MCF 10A (cell line): ENCODE data around the gene PACRG. TPM values are rescaled to one million over a fixed set of nuclear protein-coding genes. Genes with fewer than 3 reads are reported as not detected.

ENCODE experiments used
- BruUV-seq: library from RNA; stranded (reverse); fragments of 400-500 nt; replicated peaks from 2 replicates; lab custom pipeline; 2021; lab: Mats Ljungman, UMichigan
- CTCF ChIA-PET: fragments of 300-600 bp; sonication (Branson Sonifier 250); formaldehyde crosslinking; extraction: SDS; loops from one replicate; lab custom pipeline; 2021; ENCODE audit warnings: antibody characterized with exemption, inconsistent platforms; lab: Yijun Ruan, JAX
- POLR2A ChIA-PET: fragments of 300-600, 350-650 bp; sonication (Branson Sonifier 250); formaldehyde crosslinking; extraction: SDS; loops from one replicate; lab custom pipeline; 2020; ENCODE audit warnings: antibody characterized with exemption, inconsistent platforms; lab: Yijun Ruan, JAX
- DNase-seq: peaks from one replicate; pipeline ENCODE4 v3.0.0-alpha.2; 2018; ENCODE audit not compliant: unreplicated experiment
- H3K27ac Mint-ChIP-seq: one replicate; pipeline ENCODE4 v1.8.0; 2022; ENCODE audit warnings: mild to moderate bottlenecking, low read depth, mixed read lengths; ENCODE audit not compliant: unreplicated experiment
- H3K27me3 Mint-ChIP-seq: one replicate; pipeline ENCODE4 v1.8.0; 2022; ENCODE audit warnings: mixed read lengths; ENCODE audit not compliant: insufficient read depth, unreplicated experiment
- H3K36me3 Mint-ChIP-seq: one replicate; pipeline ENCODE4 v1.8.0; 2022; ENCODE audit warnings: mild to moderate bottlenecking, moderate library complexity, mixed read lengths; ENCODE audit not compliant: insufficient read depth, unreplicated experiment
- H3K4me1 Mint-ChIP-seq: one replicate; pipeline ENCODE4 v1.8.0; 2022; ENCODE audit warnings: mixed read lengths; ENCODE audit not compliant: insufficient read depth, unreplicated experiment
- H3K4me3 Mint-ChIP-seq: one replicate; pipeline ENCODE4 v1.8.0; 2022; ENCODE audit warnings: mild to moderate bottlenecking, moderate library complexity, mixed read lengths; ENCODE audit not compliant: unreplicated experiment
- H3K9me3 Mint-ChIP-seq: one replicate; pipeline ENCODE4 v1.8.0; 2022; ENCODE audit warnings: mixed read lengths; ENCODE audit not compliant: unreplicated experiment
- CTCF ChIP-seq: fragments of 200-600 bp; IDR thresholded peaks from one replicate; pipeline ENCODE4 v1.8.0; 2022; ENCODE audit warnings: antibody characterized with exemption, mild to moderate bottlenecking; ENCODE audit not compliant: unreplicated experiment
- intact Hi-C: fragments of 100-400 bp; cut with micrococcal nuclease; formaldehyde crosslinking; loops from 2 replicates; pipeline ENCODE4 v1.14.1; 2022
- total RNA-seq: library from RNA; stranded (reverse); gene quantifications from 2 replicates; pipeline ENCODE4 v1.2.3, GENCODE V29; 2022

PACRG gene
- total RNA-seq, 1 experiment from 2014 or later: not detected

GRCh38 chr6:163008626-163009025 lies 280.9 kb downstream of the PACRG start:
- Mint-ChIP-seq H3K9me3 (no peaks in the 10 kb centered on the region), H3K4me1 (no peaks in the 10 kb centered on the region), H3K27me3 (no peaks in the 10 kb centered on the region), H3K27ac (no peak overlapping the region), H3K4me3 (no peak overlapping the region), H3K36me3 (no peaks in the 10 kb centered on the region)
- no TSS peak for BruUV-seq
- intact Hi-C loops: no loop called here
- DNase-seq: no peak
- POLR2A ChIA-PET: interaction anchor here (0.6 to 0.7 kb wide), 2 partner anchors 44 to 1096 kb away, joined by 3 read pairs; no protein-coding TSS in a partner anchor
- TF ChIP-seq CTCF: no peak
- CTCF ChIA-PET: interaction anchor here (0.5 kb wide), 1 partner anchor 50 kb away, joined by 3 read pairs; no protein-coding TSS in a partner anchor

- Mint-ChIP-seq H3K9me3 (no peaks in the 10 kb centered on the region), H3K4me1 (no peaks in the 10 kb centered on the region), H3K27ac (no peak overlapping the region), H3K36me3 (no peaks in the 10 kb centered on the region), H3K4me3 (no peak overlapping the region), H3K27me3 (no peaks in the 10 kb centered on the region)
- POLR2A ChIA-PET: no interaction called here
- BruUV-seq: no TSS peak
- DNase-seq: no peak
- CTCF ChIA-PET: no interaction called here
- intact Hi-C loops: no loop called here
- TF ChIP-seq CTCF: no peak
Observed at GRCh38 chr6:163010145-163010544, 282.4 kb downstream of the PACRG start.

GRCh38 chr6:163014736-163015135 lies 287.0 kb downstream of the PACRG start:
- no TSS peak for BruUV-seq
- CTCF ChIA-PET: no interaction called here
- Mint-ChIP-seq H3K9me3 (no peaks in the 10 kb centered on the region), H3K27me3 (no peaks in the 10 kb centered on the region), H3K27ac (no peak overlapping the region), H3K4me1 (no peaks in the 10 kb centered on the region), H3K4me3 (no peak overlapping the region), H3K36me3 (no peaks in the 10 kb centered on the region)
- no peak for TF ChIP-seq CTCF
- no peak for DNase-seq
- intact Hi-C loops: no loop called here
- POLR2A ChIA-PET: interaction anchor here (0.7 kb wide), 1 partner anchor 9 kb away, joined by 3 read pairs; no protein-coding TSS in a partner anchor

GRCh38 chr6:163017801-163018200 lies 290.0 kb downstream of the PACRG start:
- DNase-seq: no peak
- no peaks in the 10 kb centered on the region for H3K9me3 Mint-ChIP-seq
- ChIA-PET CTCF (no interaction called here), POLR2A (no interaction called here)
- H3K4me1 Mint-ChIP-seq: no peaks in the 10 kb centered on the region
- intact Hi-C loops: no loop called here
- H3K27ac Mint-ChIP-seq: no peak overlapping the region
- no peak overlapping the region for H3K4me3 Mint-ChIP-seq
- H3K27me3 Mint-ChIP-seq: no peaks in the 10 kb centered on the region
- no peaks in the 10 kb centered on the region for H3K36me3 Mint-ChIP-seq
- BruUV-seq: no TSS peak
- no peak for TF ChIP-seq CTCF
